GM23338 (cell line): Measurements from ENCODE around the gene TFAP2A. TPM values are rescaled to one million over a fixed set of nuclear protein-coding genes. Genes with fewer than 3 reads are reported as not detected.

Experiments
- ATAC-seq: fragments of 200-7000 bp; cut with Tn5 transposase; 3 replicates; pipeline ENCODE4 v1.9.1; 2020
- DNase-seq: peaks from one replicate; pipeline ENCODE4 v3.0.0-alpha.2; 2015; ENCODE audit warnings: low spot score
- H2AFZ ChIP-seq: fragments of 200-600 bp; sonication (generic); 2 replicates; pipeline ENCODE4 v1.8.0; 2016; ENCODE audit warnings: antibody characterized with exemption, mild to moderate bottlenecking, moderate library complexity
- H3F3A ChIP-seq: fragments of 200-600 bp; sonication (generic); replicated peaks from 2 replicates; pipeline ENCODE4 v1.8.0; 2017; ENCODE audit warnings: antibody characterized with exemption, mixed run types, low read depth
- H3K27ac ChIP-seq: fragments of 200-600 bp; sonication (generic); 2 replicates; pipeline ENCODE4 v1.6.1; 2016; ENCODE audit warnings: low read depth
- H3K27me3 ChIP-seq: fragments of 200-600 bp; sonication (generic); 2 replicates; pipeline ENCODE4 v1.8.0; 2016; ENCODE audit warnings: mild to moderate bottlenecking, mixed run types, moderate library complexity; ENCODE audit not compliant: insufficient read depth
- H3K36me3 ChIP-seq: fragments of 200-600 bp; sonication (generic); 2 replicates; pipeline ENCODE4 v1.8.0; 2016; ENCODE audit warnings: mild to moderate bottlenecking; ENCODE audit not compliant: insufficient read depth
- H3K4me1 ChIP-seq: fragments of 200-600 bp; sonication (generic); 2 replicates; pipeline ENCODE4 v1.8.0; 2016; ENCODE audit warnings: mild to moderate bottlenecking, moderate library complexity; ENCODE audit not compliant: insufficient read depth
- H3K4me2 ChIP-seq: fragments of 200-600 bp; sonication (generic); 2 replicates; pipeline ENCODE4 v1.7.1; 2017; ENCODE audit warnings: mixed run types
- H3K4me3 ChIP-seq: fragments of 200-600 bp; sonication (generic); 2 replicates; pipeline ENCODE4 v1.6.1; 2016; ENCODE audit warnings: mixed run types
- H3K79me2 ChIP-seq: fragments of 200-600 bp; sonication (generic); replicated peaks from 2 replicates; pipeline ENCODE4 v1.8.0; 2017; ENCODE audit warnings: mild to moderate bottlenecking; ENCODE audit not compliant: insufficient read depth
- H3K9me2 ChIP-seq: fragments of 200-600 bp; sonication (generic); 2 replicates; pipeline ENCODE4 v1.8.0; 2017; ENCODE audit not compliant: insufficient read depth
- H4K20me1 ChIP-seq: fragments of 200-600 bp; sonication (generic); replicated peaks from 2 replicates; pipeline ENCODE4 v1.8.0; 2017; ENCODE audit warnings: mild to moderate bottlenecking; ENCODE audit not compliant: insufficient read depth
- H3K27ac Mint-ChIP-seq: 2 replicates; pipeline ENCODE4 v1.8.0; 2020; ENCODE audit warnings: inconsistent platforms, mild to moderate bottlenecking, moderate library complexity, mixed read lengths
- H3K27me3 Mint-ChIP-seq: 3 replicates; pipeline ENCODE4 v1.8.0; 2022; ENCODE audit warnings: low read depth, mild to moderate bottlenecking, moderate library complexity, mixed read lengths, inconsistent platforms; ENCODE audit not compliant: insufficient read depth, poor library complexity
- H3K36me3 Mint-ChIP-seq: 3 replicates; pipeline ENCODE4 v1.8.0; 2021; ENCODE audit warnings: low read depth, mild to moderate bottlenecking, inconsistent platforms, moderate library complexity, mixed read lengths
- H3K4me1 Mint-ChIP-seq: 3 replicates; pipeline ENCODE4 v1.8.0; 2020; ENCODE audit warnings: mild to moderate bottlenecking, inconsistent platforms, mixed read lengths
- H3K4me3 Mint-ChIP-seq: 3 replicates; pipeline ENCODE4 v1.8.0; 2021; ENCODE audit warnings: moderate library complexity, mild to moderate bottlenecking, inconsistent platforms, mixed read lengths
- H3K9me3 Mint-ChIP-seq: 3 replicates; pipeline ENCODE4 v1.8.0; 2020; ENCODE audit warnings: moderate library complexity, mild to moderate bottlenecking, inconsistent platforms, mixed read lengths
- EZH2 ChIP-seq: fragments of 200-600 bp; sonication (generic); IDR thresholded peaks from one replicate; pipeline ENCODE4 v1.8.0; 2017; ENCODE audit warnings: antibody characterized with exemption, mild to moderate bottlenecking, low read depth; ENCODE audit not compliant: unreplicated experiment
- EZH2phosphoT487 ChIP-seq: fragments of 200-600 bp; sonication (generic); IDR thresholded peaks from one replicate; pipeline ENCODE4 v1.8.1; 2018; ENCODE audit warnings: antibody characterized with exemption; ENCODE audit not compliant: unreplicated experiment
- JUNB ChIP-seq: IDR thresholded peaks from one replicate; pipeline ENCODE4 v1.6.1; 2016; ENCODE audit warnings: antibody characterized with exemption; ENCODE audit not compliant: unreplicated experiment
- ZNF114 ChIP-seq: fragments of 250-450 bp; sonication (Bioruptor Pico); IDR thresholded peaks from 2 replicates; pipeline ENCODE4 v1.5.0; 2020; ENCODE audit warnings: mild to moderate bottlenecking, moderate library complexity
- ZNF331 ChIP-seq: fragments of 250-450 bp; sonication (Bioruptor Pico); IDR thresholded peaks from 2 replicates; pipeline ENCODE4 v1.5.0; 2020; ENCODE audit warnings: low read depth, mild to moderate bottlenecking, moderate library complexity
- polyA plus RNA-seq: library from polyadenylated mRNA; unstranded; fragments of >200 nt; fragmentation: Nextera tagmentation; extraction: Ambion mirVana; gene quantifications from 2 replicates; pipeline ENCODE4 v1.2.1, GENCODE V29; 2016
- total RNA-seq: library from RNA; depleted of rRNA; stranded (reverse); fragments of >200 nt; shearing (Covaris generic); gene quantifications from 2 replicates; pipeline ENCODE4 v1.2.3, GENCODE V29; 2014
- TF ChIP-seq, protein P1 (sequence below): IDR thresholded peaks from one replicate; pipeline ENCODE4 v1.6.1; 2018; ENCODE audit warnings: antibody characterized with exemption; ENCODE audit not compliant: unreplicated experiment

Gene TFAP2A
- total and polyA plus RNA-seq, 2 experiments from 2014 or later = not detected

- H3K27ac ChIP-seq = no peak overlapping the region
- H3K4me1 Mint-ChIP-seq = peaks cover 57% of the 10 kb centered on the region
- peaks cover 32% of the 10 kb centered on the region for H4K20me1 ChIP-seq
- peaks cover 70% of the 10 kb centered on the region for H3K4me1 ChIP-seq
- TF ChIP-seq ZNF114 (no peak), EZH2 (peak; percentile 73)
- H3K27me3 ChIP-seq = peaks cover 100% of the 10 kb centered on the region
- no peak for DNase-seq
- no peaks in the 10 kb centered on the region for H3K36me3 ChIP-seq
- peaks cover 100% of the 10 kb centered on the region for H3K27me3 Mint-ChIP-seq
- peaks cover 63% of the 10 kb centered on the region for H3F3A ChIP-seq
- no peaks in the 10 kb centered on the region for H3K79me2 ChIP-seq
- H3K4me3 Mint-ChIP-seq = no peak overlapping the region; the same call in 2 of the 3 replicates
- peaks cover 3% of the 10 kb centered on the region; the same call in 2 of the 3 replicates for H3K9me3 Mint-ChIP-seq
- no peak overlapping the region for H3K4me3 ChIP-seq
- H3K4me2 ChIP-seq = no peak overlapping the region
- no peaks in the 10 kb centered on the region for H3K36me3 Mint-ChIP-seq
- no peak overlapping the region for H3K27ac Mint-ChIP-seq
- no peaks in the 10 kb centered on the region for H3K9me2 ChIP-seq
- H2AFZ ChIP-seq = no peak overlapping the region
- no peak for ATAC-seq
Observed at GRCh38 chr6:10422737-10423034, 7.8 kb upstream of the TFAP2A start.

GRCh38 chr6:10421921-10422736 lies 7.3 kb upstream of the TFAP2A start:
- peak overlapping the region; percentile 84 for H3K4me2 ChIP-seq
- TF ChIP-seq ZNF331 (CRISPR knock-in tag) (no peak), JUNB (no peak), EZH2 (peak; percentile 73), EZH2phosphoT487 (peak; percentile 26)
- TF ChIP-seq, protein P1, sequence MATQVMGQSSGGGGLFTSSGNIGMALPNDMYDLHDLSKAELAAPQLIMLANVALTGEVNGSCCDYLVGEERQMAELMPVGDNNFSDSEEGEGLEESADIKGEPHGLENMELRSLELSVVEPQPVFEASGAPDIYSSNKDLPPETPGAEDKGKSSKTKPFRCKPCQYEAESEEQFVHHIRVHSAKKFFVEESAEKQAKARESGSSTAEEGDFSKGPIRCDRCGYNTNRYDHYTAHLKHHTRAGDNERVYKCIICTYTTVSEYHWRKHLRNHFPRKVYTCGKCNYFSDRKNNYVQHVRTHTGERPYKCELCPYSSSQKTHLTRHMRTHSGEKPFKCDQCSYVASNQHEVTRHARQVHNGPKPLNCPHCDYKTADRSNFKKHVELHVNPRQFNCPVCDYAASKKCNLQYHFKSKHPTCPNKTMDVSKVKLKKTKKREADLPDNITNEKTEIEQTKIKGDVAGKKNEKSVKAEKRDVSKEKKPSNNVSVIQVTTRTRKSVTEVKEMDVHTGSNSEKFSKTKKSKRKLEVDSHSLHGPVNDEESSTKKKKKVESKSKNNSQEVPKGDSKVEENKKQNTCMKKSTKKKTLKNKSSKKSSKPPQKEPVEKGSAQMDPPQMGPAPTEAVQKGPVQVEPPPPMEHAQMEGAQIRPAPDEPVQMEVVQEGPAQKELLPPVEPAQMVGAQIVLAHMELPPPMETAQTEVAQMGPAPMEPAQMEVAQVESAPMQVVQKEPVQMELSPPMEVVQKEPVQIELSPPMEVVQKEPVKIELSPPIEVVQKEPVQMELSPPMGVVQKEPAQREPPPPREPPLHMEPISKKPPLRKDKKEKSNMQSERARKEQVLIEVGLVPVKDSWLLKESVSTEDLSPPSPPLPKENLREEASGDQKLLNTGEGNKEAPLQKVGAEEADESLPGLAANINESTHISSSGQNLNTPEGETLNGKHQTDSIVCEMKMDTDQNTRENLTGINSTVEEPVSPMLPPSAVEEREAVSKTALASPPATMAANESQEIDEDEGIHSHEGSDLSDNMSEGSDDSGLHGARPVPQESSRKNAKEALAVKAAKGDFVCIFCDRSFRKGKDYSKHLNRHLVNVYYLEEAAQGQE = no peak
- peaks cover 70% of the 10 kb centered on the region for H3K4me1 ChIP-seq
- H3K4me3 Mint-ChIP-seq = peak overlapping the region; percentile 23; the same call in 1 of the 3 replicates
- H3K9me2 ChIP-seq = no peaks in the 10 kb centered on the region
- no peaks in the 10 kb centered on the region for H3K36me3 ChIP-seq
- no peak overlapping the region for H2AFZ ChIP-seq
- H3K27ac ChIP-seq = no peak overlapping the region
- DNase-seq (peak; percentile 43), ATAC-seq (no peak)
- peaks cover 100% of the 10 kb centered on the region for H3K27me3 ChIP-seq
- peak overlapping the region; percentile 32; the same call in 1 of the 2 replicates for H3K4me3 ChIP-seq
- H3K79me2 ChIP-seq = no peaks in the 10 kb centered on the region
- no peaks in the 10 kb centered on the region for H3K36me3 Mint-ChIP-seq
- H3K27me3 Mint-ChIP-seq = peaks cover 100% of the 10 kb centered on the region
- no peak overlapping the region for H3K27ac Mint-ChIP-seq
- H3K9me3 Mint-ChIP-seq = peaks cover 3% of the 10 kb centered on the region; the same call in 2 of the 3 replicates
- H4K20me1 ChIP-seq = peaks cover 32% of the 10 kb centered on the region
- H3K4me1 Mint-ChIP-seq = peaks cover 58% of the 10 kb centered on the region
- peaks cover 67% of the 10 kb centered on the region for H3F3A ChIP-seq
